ENCODE data around the gene LTBR. TPM values are rescaled to one million over a fixed set of nuclear protein-coding genes. Genes with fewer than 3 reads are reported as not detected.

Gene LTBR
- 1.6 and 1.9 TPM in 2 replicates for polyA plus RNA-seq

GRCh38 chr12:6383572-6384498 is at the start of gene LTBR:
Gene LTBR (plus strand): TSS chr12:6384162. CDS start chr12:6384359, 197 bp downstream.

GRCh38 chr12:6341417-6342139 is 42.4 kb upstream of the LTBR start, which contains the start of gene TNFRSF1A:
Gene TNFRSF1A (minus strand): TSS chr12:6342076. CDS start chr12:6341814, 262 bp downstream.

GRCh38 chr12:6375269-6376078 is 8.5 kb upstream of the LTBR start, which contains the start of gene SCNN1A:
Gene SCNN1A (minus strand): TSS chr12:6375563. CDS start chr12:6374783, 780 bp downstream.

Other genes with a start within 250 kb of the LTBR start
- 15.1 and 21.2 TPM in 2 replicates for gene CD9, start 183.8 kb upstream of the LTBR start, polyA plus RNA-seq
- not detected in 2 replicates for gene PLEKHG6, start 73.5 kb upstream of the LTBR start, polyA plus RNA-seq
- gene TNFRSF1A, start 42.1 kb upstream of the LTBR start, polyA plus RNA-seq: 1.3 and 2.3 TPM in 2 replicates
- gene SCNN1A, start 8.6 kb upstream of the LTBR start, polyA plus RNA-seq: not detected in 2 replicates
- gene CD27, start 60.8 kb downstream of the LTBR start, polyA plus RNA-seq: 1.6 TPM in 1 of 2 replicates, not detected in the other
- gene TAPBPL, start 67.9 kb downstream of the LTBR start, polyA plus RNA-seq: 1.5 and 10.6 TPM in 2 replicates
- gene VAMP1, start 86.5 kb downstream of the LTBR start, polyA plus RNA-seq: 41.6 and 53.7 TPM in 2 replicates
- gene MRPL51, start 109.1 kb downstream of the LTBR start, polyA plus RNA-seq: 404 and 455 TPM in 2 replicates
- 0.74 and 0.78 TPM in 2 replicates for gene NCAPD2, start 109.9 kb downstream of the LTBR start, polyA plus RNA-seq
- gene GAPDH, start 150.4 kb downstream of the LTBR start, polyA plus RNA-seq: 5,164 and 6,636 TPM in 2 replicates
- 6.1 and 10.3 TPM in 2 replicates for gene IFFO1, start 171.9 kb downstream of the LTBR start, polyA plus RNA-seq
- 3.7 and 9.3 TPM in 2 replicates for gene NOP2, start 184.1 kb downstream of the LTBR start, polyA plus RNA-seq
- 44.9 and 46.5 TPM in 2 replicates for gene CHD4, start 223.2 kb downstream of the LTBR start, polyA plus RNA-seq

All from Purkinje cell (primary cell).